Small intestine (tissue), 4 donors: ENCODE measurements around the gene ARMH4. TPM values are rescaled to one million over a fixed set of nuclear protein-coding genes. Genes with fewer than 3 reads are reported as not detected.

ENCODE experiments used
- polyA plus RNA-seq, 4 donors: library from polyadenylated mRNA; stranded (reverse) in 3 of 4; unstranded in 1 of 4; fragments of 200-250 nt in 3 of 4; fragments of 120-200 nt in 1 of 4; gene quantifications; one replicate each; pipeline versions ENCODE4 v1.2.1 to v1.2.3, GENCODE V29; 2013
- donor health status: healthy with polysubstance abuse.
- donor health status: Bipolar disorder and iron deficiency.
- donor health status: healthy.

The ARMH4 gene
- polyA plus RNA-seq, 4 donors: 0.81 to 1.9 TPM; not detected in 2

Other genes with a start within 250 kb of the ARMH4 start
- 10 to 100 TPM; 48.5 to 74.0 (median 58.4) TPM for gene ACTR10, start 47.9 kb upstream of the ARMH4 start, polyA plus RNA-seq
- gene PSMA3, start 92.6 kb upstream of the ARMH4 start, polyA plus RNA-seq: 100 to 1,000 TPM; 133 to 206 (median 171) TPM
- 10 to 100 TPM in 1 of 4 donors, 1 to 10 TPM in 3; 5.5 to 20.8 (median 7.5) TPM for gene ARID4A, start 146.3 kb upstream of the ARMH4 start, polyA plus RNA-seq
- gene TOMM20L, start 243.7 kb upstream of the ARMH4 start, polyA plus RNA-seq: under 1 TPM in 1 of 4 donors, not detected in 3; 0.38 TPM